ENCODE measurements around the gene RBPJ. TPM values are rescaled to one million over a fixed set of nuclear protein-coding genes. Genes with fewer than 3 reads are reported as not detected.

RBPJ gene
- polyA plus RNA-seq, 3 donors, result 75.3 to 177 (median 128) TPM

DNA sequence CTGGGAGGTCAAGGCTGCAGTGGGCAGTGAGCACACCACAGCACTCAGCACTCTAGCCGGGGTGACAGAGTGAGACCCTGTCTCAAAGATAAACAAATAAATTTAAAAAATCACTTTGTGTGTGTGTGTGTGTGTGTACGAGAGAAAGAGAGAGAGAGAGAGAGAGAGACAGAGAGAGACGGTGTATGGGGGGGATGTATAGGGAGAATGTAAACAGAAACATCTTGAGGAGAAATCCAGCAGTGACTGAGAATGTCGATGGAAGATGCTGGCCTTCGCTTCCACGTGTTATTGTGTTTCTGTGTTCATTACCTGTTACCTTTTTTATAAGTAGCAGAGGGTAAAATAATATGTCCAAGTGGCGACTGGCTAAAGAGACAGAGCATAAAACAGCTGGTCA lies 23.6 kb upstream of the RBPJ start:
- no peak overlapping the region for H3K27ac Mint-ChIP-seq
- WGBS (ENCODE audit: insufficient coverage), result 100% methylated on average over 2 of the region's 7 CpGs
- Histone ChIP-seq H2AFZ (ENCODE audit: insufficient read depth, low read depth, low read length, poor library complexity, severe bottlenecking) (no peak overlapping the region), H3K27me3 (ENCODE audit: control insufficient read depth in 2 of 2, insufficient read depth in 2 of 2, low read length in 2 of 2) (no peaks in the 10 kb centered on the region), H3K4me1 (ENCODE audit: control insufficient read depth in 1 of 2, insufficient read depth in 2 of 2, low read length in 2 of 2) (peaks cover 20 to 33% of the 10 kb centered on the region in 2 donors), H3K36me3 (replicated peaks in 1 of 2; ENCODE audit: control insufficient read depth in 1 of 2, insufficient read depth in 2 of 2, low read length in 2 of 2) (no peaks in the 10 kb centered on the region), H3K4me2 (replicated peaks; ENCODE audit: extremely low read depth, low read length, poor library complexity, severe bottlenecking) (no peak overlapping the region), H3K79me2 (ENCODE audit: insufficient read depth, low read length) (no peaks in the 10 kb centered on the region), H4K20me1 (ENCODE audit: insufficient read depth, low read length) (no peaks in the 10 kb centered on the region), H3K4me3 (replicated peaks in 1 of 3; ENCODE audit: low read depth in 2 of 3, low read length in 3 of 3) (no peak overlapping the region), H3K9ac (ENCODE audit: insufficient read depth, low read length, poor library complexity, severe bottlenecking) (no peak overlapping the region), H3K9me3 (replicated peaks in 1 of 2; ENCODE audit: control insufficient read depth in 1 of 2, insufficient read depth in 1 of 2, low read length in 2 of 2) (no peaks in the 10 kb centered on the region), H3K27ac (ENCODE audit: low read depth in 1 of 2, low read length in 2 of 2) (no peak overlapping the region)
- DNase-seq, result no peak
- no peaks in the 10 kb centered on the region for H3K9me3 Mint-ChIP-seq
- intact Hi-C loops (cut with micrococcal nuclease), result no loop called here
- no peak overlapping the region for H3K4me3 Mint-ChIP-seq
- peaks cover 0 to 2% of the 10 kb centered on the region in 2 donors for H3K36me3 Mint-ChIP-seq
- H3K27me3 Mint-ChIP-seq (ENCODE audit: low read depth in 3 of 3), result peaks cover 0 to 2% (median 1%) of the 10 kb centered on the region in 3 donors
- peaks cover 25% of the 10 kb centered on the region for H3K4me1 Mint-ChIP-seq
- TF ChIP-seq, protein P1, sequence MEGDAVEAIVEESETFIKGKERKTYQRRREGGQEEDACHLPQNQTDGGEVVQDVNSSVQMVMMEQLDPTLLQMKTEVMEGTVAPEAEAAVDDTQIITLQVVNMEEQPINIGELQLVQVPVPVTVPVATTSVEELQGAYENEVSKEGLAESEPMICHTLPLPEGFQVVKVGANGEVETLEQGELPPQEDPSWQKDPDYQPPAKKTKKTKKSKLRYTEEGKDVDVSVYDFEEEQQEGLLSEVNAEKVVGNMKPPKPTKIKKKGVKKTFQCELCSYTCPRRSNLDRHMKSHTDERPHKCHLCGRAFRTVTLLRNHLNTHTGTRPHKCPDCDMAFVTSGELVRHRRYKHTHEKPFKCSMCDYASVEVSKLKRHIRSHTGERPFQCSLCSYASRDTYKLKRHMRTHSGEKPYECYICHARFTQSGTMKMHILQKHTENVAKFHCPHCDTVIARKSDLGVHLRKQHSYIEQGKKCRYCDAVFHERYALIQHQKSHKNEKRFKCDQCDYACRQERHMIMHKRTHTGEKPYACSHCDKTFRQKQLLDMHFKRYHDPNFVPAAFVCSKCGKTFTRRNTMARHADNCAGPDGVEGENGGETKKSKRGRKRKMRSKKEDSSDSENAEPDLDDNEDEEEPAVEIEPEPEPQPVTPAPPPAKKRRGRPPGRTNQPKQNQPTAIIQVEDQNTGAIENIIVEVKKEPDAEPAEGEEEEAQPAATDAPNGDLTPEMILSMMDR (IDR thresholded peaks at IDR 0.05), result no peak

DNA sequence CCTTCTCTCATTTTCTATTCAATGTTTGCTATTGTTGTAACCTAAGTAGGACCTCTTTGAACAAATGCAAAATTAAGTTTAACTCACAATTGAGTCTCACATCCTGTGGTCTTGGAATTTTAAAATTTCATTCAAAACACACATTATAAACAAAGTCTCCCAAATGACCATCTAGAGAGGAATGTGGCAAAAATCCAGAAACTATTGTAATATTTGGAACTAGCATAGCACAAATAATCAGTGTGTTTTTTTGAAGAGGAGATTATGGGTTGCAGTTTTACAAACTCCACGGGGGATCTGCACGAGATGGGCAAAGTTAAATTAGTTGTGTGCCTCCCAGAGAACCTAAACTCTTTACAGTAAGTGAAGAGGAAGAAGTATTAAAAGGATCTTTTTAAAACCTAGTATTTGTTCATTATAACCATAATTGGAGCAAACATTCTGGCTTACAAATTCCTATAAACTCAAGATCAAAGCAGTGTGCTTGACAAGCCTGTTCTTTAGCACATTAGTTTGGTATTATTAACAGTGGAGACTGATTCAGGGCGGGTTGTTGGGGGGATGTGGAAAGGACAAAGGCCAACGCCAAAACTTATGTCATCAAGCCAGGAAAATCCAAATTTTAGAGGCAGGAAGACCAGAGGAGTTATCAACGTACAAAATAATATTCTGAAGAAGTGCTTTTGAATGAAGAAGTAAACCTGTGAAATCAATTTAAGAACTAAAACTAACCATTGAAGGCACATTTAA lies 22.4 kb upstream of the RBPJ start:
- Mint-ChIP-seq H3K27me3 (ENCODE audit: low read depth in 3 of 3) (peaks cover 0 to 4% (median 1%) of the 10 kb centered on the region in 3 donors), H3K4me3 (no peak overlapping the region), H3K9me3 (no peaks in the 10 kb centered on the region), H3K27ac (peak overlapping the region in 3 of 7 donors; percentile 27 to 70 (median 68)), H3K4me1 (peaks cover 30% of the 10 kb centered on the region), H3K36me3 (peaks cover 0 to 2% of the 10 kb centered on the region in 2 donors)
- H3K36me3 ChIP-seq (replicated peaks in 1 of 2; ENCODE audit: control insufficient read depth in 1 of 2, insufficient read depth in 2 of 2, low read length in 2 of 2), result no peaks in the 10 kb centered on the region
- no peak overlapping the region for H3K4me2 ChIP-seq (replicated peaks; ENCODE audit: extremely low read depth, low read length, poor library complexity, severe bottlenecking)
- 100% methylated on average over 2 of the region's 5 CpGs for WGBS (ENCODE audit: insufficient coverage)
- H4K20me1 ChIP-seq (ENCODE audit: insufficient read depth, low read length), result no peaks in the 10 kb centered on the region
- TF ChIP-seq, protein P1 (IDR thresholded peaks at IDR 0.05), result no peak
- H3K4me3 ChIP-seq (replicated peaks in 1 of 3; ENCODE audit: low read depth in 2 of 3, low read length in 3 of 3), result no peak overlapping the region
- no peaks in the 10 kb centered on the region for H3K79me2 ChIP-seq (ENCODE audit: insufficient read depth, low read length)
- H3K9ac ChIP-seq (ENCODE audit: insufficient read depth, low read length, poor library complexity, severe bottlenecking), result no peak overlapping the region
- H3K27ac ChIP-seq (ENCODE audit: low read depth in 1 of 2, low read length in 2 of 2), result no peak overlapping the region
- H3K9me3 ChIP-seq (replicated peaks in 1 of 2; ENCODE audit: control insufficient read depth in 1 of 2, insufficient read depth in 1 of 2, low read length in 2 of 2), result no peaks in the 10 kb centered on the region
- DNase-seq, result no peak
- no peaks in the 10 kb centered on the region for H3K27me3 ChIP-seq (ENCODE audit: control insufficient read depth in 2 of 2, insufficient read depth in 2 of 2, low read length in 2 of 2)
- peaks cover 24 to 35% of the 10 kb centered on the region in 2 donors for H3K4me1 ChIP-seq (ENCODE audit: control insufficient read depth in 1 of 2, insufficient read depth in 2 of 2, low read length in 2 of 2)
- no peak overlapping the region for H2AFZ ChIP-seq (ENCODE audit: insufficient read depth, low read depth, low read length, poor library complexity, severe bottlenecking)
- intact Hi-C loops (cut with micrococcal nuclease), result no loop called here
